CD4-positive, alpha-beta T cell treated with Interleukin-1 beta for 1 hour (primary cell): Measurements from ENCODE around the gene IMP4.
"Not testable (repeated sequence)": the region's sequence is repeated elsewhere in the genome, so short reads cannot be mapped to it uniquely, and the experiment has no call there.

ENCODE experiments used
- DNase-seq, 2 donors: peaks; one replicate each; pipeline ENCODE4 v3.0.0-alpha.2; 2020 to 2022

Gene IMP4, protein sequence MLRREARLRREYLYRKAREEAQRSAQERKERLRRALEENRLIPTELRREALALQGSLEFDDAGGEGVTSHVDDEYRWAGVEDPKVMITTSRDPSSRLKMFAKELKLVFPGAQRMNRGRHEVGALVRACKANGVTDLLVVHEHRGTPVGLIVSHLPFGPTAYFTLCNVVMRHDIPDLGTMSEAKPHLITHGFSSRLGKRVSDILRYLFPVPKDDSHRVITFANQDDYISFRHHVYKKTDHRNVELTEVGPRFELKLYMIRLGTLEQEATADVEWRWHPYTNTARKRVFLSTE

DNA sequence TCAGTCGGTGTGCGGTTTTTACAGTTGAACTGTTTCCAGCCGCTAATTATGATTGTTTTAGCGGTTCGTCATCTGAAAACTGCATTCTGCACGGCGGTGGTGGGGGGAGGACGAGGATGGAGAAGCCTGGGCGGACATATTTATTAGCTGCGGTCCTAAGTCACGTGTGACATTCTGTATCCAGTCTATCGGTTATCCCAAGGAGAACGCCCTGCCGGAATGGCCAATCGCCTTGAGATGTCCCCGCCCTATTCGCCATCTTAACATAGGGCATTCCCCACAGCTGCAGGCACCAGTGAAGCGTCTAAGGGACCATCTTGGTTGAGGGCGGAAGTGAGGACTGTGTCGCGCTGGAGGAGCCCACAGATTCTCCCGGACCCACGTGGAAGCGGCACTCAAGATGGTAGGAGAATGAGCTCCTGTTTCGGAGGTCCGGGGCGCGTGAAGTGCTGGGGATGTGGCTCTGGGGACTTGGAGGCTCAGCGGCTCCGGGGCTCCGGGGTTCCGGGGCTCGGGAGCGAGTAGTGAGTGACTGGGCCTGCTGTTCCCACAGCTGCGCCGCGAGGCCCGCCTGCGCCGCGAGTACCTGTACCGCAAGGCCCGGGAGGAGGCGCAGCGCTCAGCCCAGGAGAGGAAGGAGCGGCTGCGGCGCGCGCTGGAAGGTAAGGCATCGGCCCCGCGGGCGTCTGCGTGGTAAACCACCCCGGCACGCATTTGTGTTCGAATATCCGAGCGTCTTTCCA lies at the start of gene IMP4:
IMP4 (plus strand) TSS at position 365 of the 743 bp plus-strand sequence; CDS start at position 401, 36 bp downstream.
- peak; percentile 97 to 98 for DNase-seq

DNA sequence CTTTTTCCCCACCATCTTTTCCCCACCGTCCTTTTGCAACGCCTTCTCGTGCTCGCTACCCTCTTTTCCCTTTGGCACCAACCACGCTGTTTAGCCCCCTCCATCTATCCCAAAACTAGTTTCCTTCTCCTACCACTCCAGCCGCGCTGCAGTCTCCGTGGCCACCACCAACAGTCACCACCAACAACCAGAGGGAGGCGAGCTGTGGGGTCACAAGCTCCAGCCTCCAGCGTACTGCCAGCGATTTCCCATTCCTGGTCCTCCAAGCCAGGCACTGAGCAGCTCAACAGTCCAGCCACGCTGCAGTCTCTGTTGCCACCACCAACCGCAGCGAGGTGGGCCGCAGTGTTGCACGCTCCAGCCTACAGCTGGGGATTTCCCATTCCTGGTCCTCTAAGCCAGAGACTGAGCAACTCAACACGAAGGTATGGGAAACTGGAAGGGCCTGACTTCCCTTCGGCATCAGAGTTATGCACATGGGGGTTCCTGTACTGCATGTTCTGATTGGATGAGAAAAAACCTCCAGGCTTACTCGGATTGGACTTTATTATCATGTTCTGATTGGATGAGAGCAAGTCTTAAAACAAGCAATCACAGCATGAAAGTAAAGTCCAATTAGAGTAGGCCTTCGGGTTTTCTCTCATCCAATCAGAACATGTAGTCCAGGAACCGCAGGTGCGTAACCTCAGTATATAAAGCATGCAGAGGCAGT lies 42.3 kb upstream of the IMP4 start:
- DNase-seq, result no peak

DNA sequence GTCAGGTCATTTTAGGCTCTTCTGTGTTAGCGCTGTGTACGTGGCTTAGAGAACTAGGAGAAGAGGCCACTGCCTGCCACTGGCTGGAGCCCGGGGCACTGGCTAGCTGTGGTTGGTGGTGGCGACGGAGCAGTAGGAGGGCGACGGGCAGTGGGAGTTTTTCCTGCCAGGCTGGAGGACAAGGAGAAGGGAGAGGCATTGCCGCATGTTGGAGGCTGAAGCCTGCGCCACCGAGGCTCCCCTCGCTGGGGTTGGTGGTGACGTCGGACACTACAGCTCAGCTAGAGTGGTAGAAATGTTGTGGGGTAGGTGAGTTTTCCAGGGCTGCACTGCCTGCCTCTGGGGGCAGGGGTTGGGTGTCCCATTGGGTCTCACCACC lies 41.7 kb upstream of the IMP4 start:
- DNase-seq, result no peak

DNA sequence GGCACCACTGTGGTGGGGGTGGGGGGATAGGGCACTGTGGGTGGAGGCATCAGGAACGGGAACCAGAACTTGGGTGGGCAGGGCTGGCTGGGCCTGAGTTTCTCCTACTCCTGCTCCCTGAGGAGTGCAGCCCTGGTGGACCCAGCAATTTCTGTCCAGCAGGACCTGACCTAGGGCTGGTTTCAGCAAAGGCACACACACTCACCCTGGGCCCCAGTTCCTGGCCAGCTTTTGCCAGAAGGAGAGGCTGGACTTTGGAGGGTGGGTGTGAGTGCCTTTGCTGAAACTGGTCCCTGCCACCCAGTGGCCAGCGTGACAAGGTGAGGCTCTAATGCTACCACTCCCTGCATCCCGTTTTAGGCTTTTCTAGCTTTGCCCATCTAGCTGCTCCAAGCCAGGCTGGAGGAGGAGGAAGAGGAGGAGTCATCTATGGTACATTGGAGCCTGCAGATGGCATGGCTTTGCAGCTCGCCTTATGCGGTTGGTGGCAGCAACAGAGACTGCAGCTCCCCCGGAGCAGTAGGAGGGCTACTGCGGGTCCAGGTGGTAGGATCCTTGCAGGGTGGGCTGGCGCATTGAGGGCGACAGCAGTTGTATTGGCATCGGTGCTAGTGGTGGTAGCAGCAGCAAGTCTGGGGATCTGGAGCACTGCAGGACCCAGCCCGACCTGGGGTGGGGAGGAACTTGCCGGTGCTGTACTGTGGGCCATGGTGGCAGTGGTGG lies 40.4 kb upstream of the IMP4 start:
- DNase-seq, result no peak

DNA sequence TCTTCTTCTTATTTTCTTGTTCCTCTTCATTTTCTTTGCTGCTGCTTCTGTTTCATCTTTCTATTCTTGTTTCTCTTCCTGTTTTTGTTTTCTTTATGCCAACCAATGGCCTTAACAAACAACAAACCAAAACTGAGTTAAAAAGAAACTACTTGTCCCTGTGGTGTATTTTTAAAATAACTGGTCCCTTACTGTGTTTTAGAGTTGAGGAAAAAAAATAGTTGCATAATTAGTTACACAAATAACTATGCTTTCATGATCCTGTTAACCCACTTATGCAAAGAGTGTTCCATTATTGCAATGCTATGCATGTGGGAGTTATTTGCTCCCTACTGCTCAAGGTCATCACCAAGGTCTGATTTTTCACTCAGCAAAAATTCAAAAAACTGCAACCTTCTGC lies 39.5 kb upstream of the IMP4 start:
- no peak for DNase-seq

DNA sequence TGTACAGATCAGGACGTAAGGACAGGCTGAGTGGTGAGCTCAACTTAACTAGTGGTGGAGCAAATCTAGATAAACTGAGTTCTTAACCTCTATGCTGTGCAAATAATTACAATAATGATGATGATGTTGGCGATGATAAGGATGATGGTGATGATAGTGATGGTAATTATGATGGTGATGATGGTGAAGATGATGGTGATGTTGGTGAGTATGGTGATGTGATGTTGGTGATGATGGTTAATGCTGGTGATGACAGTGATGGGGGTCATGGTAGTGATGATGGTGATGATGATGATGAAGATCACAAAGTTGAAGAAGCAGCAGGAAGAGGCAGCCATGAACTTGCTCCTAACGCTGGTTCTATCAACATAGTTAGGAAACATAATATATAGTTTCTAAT lies 38.0 kb upstream of the IMP4 start:
- DNase-seq, result no peak

DNA sequence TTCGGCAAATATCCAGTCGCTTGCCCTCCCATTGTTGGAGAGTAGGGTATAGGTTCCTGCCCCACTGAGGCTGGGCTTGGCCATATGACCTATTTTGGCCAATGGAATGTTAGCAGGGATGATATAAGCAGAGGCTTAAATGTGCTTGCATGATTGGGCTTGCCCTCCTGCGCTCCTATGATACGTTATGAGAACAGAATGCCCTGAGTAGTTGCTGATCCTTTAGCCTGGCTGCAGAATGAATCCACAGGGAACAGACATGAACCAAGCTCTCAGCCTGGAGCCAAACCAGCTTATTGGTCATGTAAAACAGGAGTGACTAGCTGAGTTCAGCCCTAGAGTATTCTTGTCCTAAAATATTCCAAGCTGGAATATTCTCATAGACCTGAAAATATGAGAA lies 34.8 kb upstream of the IMP4 start:
- no peak for DNase-seq

DNA sequence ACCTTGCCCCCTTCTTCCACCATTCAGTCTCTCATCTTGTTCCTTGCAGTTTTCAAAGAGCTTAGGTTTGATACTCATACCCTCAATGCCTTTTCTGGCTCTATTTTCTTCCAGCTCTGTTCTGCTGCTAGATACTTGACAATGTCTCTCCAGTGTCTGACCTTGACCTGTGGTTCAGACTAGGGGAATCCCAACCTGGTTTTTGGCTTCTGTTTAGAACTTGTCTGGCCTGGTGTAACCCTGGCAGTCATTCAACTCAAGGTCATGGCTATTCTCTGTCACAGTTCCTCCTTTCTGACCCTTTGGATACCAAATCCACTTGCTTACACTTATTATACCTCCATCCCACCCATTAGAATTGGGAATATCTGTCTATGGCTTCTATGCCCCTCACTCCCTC lies 31.8 kb upstream of the IMP4 start:
- no peak for DNase-seq

DNA sequence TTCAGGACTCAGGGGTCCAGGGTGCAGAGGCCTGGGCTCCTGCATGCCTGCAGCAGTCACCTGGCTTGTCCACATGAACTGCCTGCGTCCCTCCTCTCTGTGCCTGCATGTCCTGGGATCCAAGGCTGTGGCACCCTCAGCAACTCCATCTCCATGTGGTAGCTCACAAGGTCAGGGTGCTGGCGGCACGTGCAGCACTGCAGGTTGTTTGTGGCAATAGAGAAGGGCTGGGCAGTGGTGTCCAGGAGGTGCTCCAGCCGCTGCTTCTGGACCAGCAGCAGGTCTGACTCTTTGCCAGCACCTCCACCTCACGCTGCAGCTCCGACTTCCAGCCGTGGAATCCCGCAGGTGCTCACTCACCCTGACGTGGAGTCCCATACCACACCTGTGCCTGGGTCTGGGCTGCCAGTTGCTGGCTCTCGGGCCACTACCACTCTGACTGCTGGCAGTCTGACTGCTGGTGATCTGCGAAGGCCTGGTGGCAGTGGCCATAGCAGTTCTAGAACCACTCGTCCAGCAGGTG lies 28.8 kb upstream of the IMP4 start:
- no peak for DNase-seq

DNA sequence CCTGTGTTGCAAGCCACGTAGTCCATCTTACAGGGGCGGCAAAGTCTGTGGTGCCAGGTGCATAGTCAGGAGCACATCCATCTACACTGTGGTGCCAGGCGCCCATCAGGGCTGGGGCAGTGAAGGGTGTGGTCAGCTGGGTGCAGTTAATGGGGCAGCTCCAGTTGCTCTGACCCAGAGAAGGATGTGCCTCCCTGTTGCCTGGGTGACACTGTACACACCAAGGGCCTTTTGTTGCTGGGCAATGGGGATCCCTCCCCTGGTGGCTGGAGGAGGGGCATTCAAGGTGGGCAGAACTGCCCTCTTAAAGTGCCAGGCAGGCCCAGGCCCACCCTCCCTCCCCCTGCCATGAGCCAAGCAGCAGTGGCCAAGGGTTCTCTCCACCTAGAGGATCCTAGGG lies 28.3 kb upstream of the IMP4 start:
- DNase-seq, result no peak

DNA sequence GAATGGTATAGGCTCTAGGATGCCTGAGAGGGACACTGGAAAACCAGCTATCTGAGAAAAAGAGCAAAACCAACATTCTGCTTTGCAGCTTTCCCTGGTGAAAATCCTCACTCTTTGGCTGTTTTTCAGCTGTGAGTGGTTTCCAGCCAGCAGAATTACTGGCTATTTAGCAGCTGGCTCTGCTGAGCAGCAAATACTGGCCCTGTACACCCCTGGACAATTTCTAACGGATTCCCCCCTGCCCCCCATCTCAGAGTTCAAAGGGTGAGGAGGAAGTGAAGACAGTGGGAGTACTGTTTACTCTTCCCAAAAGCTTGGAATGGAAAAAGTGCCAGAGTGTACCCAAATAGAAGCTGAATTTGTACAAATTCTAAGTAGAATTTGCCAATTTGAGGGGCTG lies 26.1 kb upstream of the IMP4 start:
- DNase-seq, result no peak

DNA sequence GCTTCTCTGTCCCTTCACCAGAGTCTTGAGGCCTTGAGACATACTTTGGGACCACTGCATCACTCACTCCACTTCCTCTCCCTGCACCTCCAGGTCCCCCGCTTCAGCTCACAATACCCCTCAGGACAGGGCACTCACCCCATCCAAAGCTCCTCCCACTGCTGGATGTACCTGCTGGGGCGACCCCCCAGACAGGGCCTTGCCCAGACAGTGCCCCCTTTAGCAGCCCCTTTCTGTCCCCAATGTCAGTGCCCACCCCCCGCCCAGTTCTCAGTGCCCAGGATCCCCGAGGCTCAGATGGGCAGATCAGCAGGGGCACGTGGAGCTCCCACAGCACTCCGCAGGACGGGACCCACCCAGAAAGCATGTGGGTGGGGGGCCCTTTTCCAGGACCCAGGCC lies 23.8 kb upstream of the IMP4 start:
- no peak for DNase-seq

DNA sequence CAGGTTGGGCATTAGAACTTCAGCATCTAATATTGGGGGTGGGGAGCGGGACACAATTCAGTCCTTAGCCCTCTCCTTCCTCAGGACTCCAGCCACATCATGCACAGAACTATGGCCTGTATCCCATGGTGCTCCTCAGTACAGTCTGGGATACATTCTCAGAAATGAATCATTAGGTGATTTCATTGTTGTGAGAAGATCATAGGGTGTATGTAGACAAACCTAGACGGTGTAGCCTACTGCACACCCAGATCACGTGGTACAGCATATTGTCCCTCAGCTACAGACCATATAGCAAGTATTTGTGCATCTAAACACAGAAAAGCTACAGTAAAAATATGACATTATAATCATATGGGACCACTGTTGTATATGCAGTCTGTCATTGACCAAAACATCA lies 23.2 kb upstream of the IMP4 start:
- no peak for DNase-seq

DNA sequence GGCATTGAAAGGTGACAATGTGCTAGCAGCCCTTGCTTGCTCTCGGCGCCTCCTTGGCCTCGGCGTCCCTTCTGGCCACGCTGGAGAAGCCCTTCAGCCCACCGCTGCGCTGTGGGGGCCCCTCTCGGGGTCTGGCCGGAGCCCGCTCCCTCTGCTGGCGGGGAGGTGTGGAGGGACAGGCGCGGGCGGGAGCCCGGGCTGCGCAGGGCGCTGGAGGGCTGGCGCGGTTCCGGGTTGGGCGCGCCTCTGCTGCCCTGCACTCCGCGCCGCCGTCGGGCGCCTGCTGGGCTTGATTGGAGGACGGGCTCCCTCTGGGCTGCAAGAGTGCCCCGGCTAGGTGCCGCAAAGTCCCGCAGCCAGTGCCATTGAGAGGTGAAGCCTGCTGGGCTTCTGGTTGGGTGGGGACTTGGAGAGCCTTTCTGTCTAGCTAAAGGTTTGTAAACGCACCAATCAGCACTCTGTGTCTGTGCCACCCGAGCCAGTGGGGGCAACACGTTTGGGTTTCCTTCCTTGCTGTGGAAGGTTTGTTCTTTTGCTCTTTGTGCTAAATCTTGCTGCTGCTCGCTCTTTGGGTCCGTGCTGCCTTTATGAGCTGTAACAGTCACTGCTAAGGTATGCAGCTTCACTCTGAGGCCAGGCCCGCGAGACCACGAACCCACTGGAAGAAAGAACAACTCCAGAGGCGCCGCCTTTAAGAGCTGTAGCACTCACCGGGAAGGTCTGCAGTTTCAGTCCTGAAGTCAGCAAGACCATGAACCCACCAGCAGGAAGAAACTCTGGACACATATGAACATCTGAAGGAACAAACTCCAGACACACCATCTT lies 14.8 kb upstream of the IMP4 start:
- no peak for DNase-seq

DNA sequence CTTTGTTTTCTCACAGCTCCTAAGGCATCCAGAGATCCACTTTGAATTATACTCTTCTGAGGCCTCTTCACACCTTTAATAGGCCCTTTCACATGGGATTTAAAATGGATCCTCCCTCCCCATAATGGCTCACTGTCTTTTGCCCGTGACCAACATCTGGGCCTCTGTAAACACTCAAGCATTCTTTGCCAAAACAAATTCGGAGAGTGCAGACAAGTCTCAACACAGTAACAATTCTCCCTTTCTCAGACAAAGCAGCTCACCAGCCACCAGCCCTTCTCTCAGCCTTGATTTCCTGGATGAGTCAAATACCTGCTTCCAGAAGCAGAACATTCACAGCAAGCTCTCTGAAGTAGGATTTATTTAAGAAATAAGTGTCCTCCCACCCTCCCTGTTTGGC lies 14.0 kb upstream of the IMP4 start:
- DNase-seq, result no peak

DNA sequence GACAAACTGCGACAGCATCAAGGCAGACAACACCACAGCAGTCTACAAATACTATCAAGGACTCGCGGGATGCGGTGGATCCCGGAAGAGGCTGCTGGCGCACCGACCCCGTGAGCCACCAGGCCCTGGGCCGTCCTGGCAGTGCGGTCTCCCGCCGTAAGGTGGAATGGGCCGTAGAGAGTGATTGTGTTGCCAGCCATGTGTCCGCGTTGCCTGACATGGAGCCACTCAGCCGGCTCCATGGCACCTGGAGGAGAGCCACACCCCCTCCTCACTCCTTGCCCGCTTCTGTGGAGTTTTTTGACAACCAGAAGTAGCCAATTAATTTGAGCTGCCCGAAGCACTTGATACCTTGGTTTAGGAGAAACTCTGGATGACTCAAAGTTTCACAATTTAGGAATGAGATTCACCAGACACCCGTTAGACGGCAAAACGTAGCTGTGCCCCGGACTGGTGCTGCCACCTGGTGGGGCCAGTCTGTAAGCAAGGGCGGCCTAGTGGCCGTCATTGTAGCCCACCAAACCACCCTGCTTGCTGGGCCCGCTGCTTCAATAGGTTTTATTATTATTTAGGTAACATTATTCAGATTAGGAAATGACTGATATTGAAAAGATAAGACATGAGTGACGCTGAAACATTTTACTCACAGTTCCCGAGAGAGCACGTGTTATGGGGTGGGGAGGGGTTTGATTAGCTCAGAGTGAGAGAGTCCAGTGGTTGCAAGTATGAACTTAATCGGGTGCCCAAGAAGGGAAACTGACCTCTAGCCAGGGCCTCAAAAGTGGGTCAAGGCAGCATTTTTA lies 10.2 kb upstream of the IMP4 start:
- DNase-seq, result peak; percentile 61 to 69

DNA sequence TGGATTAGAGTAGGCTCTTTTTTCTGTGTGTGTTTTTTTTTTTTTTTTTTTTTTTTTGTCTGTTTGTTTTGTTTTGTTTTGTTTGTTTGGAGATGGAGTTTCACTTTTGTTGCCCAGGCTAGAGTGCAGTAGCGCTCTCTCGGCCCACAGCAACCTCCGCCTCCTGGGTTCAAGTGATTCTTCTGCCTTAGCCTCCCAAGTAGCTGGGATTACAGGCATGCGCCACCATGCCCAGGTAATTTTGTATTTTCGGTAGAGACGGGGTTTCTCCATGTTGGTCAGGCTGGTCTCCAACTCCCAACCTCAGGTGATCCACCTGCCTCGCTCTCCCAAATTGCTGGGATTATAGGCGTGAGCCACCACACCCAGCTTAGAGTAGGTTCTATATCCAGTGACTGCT lies 9.4 kb upstream of the IMP4 start:
- DNase-seq, result not testable (repeated sequence)

DNA sequence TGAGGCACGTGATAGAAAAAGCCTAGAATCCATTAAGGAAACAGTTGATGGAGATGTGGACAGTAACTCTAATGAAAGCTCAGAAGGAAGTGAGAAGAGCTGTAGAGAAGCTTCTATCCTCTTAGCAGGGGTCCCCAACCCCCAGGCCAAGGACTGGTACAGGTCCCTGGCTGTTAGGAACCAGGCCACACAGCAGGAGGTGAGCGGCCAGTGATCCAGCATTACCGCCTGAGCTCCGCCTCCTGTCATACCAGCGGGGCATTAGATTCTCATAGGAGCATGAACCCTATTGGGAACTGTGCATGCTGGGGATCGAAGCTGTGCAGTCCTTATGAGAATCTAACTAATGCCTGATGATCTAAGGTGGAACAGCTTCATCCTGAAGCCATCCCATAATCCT lies 8.7 kb upstream of the IMP4 start:
- DNase-seq, result no peak

DNA sequence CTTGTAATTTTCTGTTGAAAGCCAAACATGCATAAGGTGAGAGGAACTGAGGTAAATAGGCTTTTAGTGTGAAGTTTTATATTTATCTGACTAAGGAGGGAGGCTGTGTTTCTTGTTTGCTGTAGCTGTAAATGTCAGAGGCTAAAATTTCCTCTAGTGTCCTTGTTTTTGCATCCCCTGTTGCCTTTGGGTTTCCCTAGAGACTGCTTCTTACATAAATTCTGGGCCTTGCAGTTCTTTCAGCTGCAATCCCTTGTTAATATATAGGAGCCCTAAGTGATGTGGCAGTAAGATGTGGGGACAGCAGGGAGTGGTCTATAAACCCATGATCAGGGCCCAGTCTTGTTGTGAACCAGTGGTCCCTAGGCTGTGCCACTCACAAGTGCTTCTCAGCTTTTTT lies 7.5 kb upstream of the IMP4 start:
- DNase-seq, result no peak

DNA sequence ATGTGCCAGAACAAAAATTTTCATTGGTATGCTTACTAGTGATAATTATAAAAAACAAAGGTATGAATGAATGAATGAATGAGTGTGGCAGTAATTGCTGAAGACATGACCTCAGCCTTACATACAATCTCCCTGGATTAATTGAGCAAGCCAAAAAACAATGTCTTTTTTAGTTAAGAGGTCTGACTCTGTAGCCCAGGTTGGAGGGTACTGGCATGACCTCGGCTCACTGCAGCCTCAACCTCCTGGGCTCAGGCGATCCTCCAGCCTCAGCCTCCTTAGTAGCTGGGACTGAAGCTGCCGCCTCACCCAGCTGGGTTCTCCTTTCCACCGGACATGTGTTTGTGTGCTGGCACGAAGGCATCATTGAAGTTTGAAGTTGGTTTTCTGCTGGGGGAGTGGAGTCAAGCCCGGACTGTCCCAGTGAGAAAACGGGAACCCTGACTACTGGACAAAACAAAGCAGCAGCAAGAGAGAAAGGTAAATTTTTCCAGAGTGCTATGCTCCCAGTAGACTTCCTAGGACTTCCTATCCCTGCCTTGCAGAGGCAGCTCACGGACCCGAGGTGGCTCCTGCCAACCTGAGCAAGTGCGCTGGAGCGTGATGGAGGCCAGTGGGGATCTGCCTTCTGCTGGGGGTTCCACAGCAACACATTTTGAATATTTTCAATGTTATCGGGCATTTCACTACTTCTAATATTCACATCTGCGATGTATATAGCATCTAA lies 6.4 kb upstream of the IMP4 start:
- no peak for DNase-seq
